Panc1 (cell line): Measurements from ENCODE around the gene ARL13B.

Source experiments
- POLR2AphosphoS5 ChIP-seq: IDR thresholded peaks from 2 replicates; pipeline ENCODE4 v1.6.1; 2012; ENCODE audit warnings: mild to moderate bottlenecking, low read depth, low read length, moderate library complexity
- TCF7L2 ChIP-seq: IDR thresholded peaks from 2 replicates; pipeline ENCODE4 v1.6.1; 2011; ENCODE audit warnings: mild to moderate bottlenecking, low read depth, low read length, inconsistent platforms
- TF ChIP-seq, protein P1 (sequence below): fragments of 450-650 bp; IDR thresholded peaks from 2 replicates; pipeline ENCODE4 v1.5.1; 2017; ENCODE audit warnings: mild to moderate bottlenecking
- TF ChIP-seq, protein P2 (sequence below), 2 experiments: IDR thresholded peaks; 2 replicates each; pipeline ENCODE4 v1.6.1; 2011 to 2012; ENCODE audit warnings: low read depth in 2 of 2, control low read depth in 1 of 2, low read length in 1 of 2, mild to moderate bottlenecking in 1 of 2, moderate library complexity in 1 of 2; ENCODE audit not compliant: insufficient read depth in 1 of 2

DNA sequence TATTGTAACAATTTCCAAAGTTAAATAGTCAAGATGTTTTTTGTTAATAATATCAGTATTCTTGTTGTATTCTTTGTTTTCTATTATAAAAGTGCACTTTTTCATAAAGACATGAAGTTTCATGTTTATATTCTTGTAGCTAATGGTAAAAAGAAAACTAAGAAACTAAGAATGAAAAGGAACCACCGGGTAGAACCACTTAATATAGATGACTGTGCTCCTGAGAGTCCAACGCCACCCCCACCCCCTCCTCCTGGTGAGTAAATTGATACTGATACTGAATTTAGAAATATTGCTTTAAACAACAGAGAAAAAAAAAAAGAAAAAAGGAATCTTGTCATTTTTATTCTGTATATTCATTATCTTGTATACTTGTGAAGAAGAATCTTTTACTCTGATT is 69.3 kb downstream of the ARL13B start:
- TF ChIP-seq POLR2AphosphoS5 (no peak), TCF7L2 (no peak)
- TF ChIP-seq, protein P1, sequence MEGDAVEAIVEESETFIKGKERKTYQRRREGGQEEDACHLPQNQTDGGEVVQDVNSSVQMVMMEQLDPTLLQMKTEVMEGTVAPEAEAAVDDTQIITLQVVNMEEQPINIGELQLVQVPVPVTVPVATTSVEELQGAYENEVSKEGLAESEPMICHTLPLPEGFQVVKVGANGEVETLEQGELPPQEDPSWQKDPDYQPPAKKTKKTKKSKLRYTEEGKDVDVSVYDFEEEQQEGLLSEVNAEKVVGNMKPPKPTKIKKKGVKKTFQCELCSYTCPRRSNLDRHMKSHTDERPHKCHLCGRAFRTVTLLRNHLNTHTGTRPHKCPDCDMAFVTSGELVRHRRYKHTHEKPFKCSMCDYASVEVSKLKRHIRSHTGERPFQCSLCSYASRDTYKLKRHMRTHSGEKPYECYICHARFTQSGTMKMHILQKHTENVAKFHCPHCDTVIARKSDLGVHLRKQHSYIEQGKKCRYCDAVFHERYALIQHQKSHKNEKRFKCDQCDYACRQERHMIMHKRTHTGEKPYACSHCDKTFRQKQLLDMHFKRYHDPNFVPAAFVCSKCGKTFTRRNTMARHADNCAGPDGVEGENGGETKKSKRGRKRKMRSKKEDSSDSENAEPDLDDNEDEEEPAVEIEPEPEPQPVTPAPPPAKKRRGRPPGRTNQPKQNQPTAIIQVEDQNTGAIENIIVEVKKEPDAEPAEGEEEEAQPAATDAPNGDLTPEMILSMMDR = no peak
- TF ChIP-seq, protein P2, sequence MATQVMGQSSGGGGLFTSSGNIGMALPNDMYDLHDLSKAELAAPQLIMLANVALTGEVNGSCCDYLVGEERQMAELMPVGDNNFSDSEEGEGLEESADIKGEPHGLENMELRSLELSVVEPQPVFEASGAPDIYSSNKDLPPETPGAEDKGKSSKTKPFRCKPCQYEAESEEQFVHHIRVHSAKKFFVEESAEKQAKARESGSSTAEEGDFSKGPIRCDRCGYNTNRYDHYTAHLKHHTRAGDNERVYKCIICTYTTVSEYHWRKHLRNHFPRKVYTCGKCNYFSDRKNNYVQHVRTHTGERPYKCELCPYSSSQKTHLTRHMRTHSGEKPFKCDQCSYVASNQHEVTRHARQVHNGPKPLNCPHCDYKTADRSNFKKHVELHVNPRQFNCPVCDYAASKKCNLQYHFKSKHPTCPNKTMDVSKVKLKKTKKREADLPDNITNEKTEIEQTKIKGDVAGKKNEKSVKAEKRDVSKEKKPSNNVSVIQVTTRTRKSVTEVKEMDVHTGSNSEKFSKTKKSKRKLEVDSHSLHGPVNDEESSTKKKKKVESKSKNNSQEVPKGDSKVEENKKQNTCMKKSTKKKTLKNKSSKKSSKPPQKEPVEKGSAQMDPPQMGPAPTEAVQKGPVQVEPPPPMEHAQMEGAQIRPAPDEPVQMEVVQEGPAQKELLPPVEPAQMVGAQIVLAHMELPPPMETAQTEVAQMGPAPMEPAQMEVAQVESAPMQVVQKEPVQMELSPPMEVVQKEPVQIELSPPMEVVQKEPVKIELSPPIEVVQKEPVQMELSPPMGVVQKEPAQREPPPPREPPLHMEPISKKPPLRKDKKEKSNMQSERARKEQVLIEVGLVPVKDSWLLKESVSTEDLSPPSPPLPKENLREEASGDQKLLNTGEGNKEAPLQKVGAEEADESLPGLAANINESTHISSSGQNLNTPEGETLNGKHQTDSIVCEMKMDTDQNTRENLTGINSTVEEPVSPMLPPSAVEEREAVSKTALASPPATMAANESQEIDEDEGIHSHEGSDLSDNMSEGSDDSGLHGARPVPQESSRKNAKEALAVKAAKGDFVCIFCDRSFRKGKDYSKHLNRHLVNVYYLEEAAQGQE (IDR thresholded peaks at IDR 0.05; ENCODE audit: insufficient read depth in 1 of 2, low read depth in 2 of 2, low read length in 1 of 2) = no peak
